GM12874 (cell line): ENCODE data around the gene HCN4.

Source experiments
- CTCF ChIP-seq: IDR thresholded peaks from 2 replicates; pipeline ENCODE4 v1.5.1; 2011; ENCODE audit warnings: low read depth, mild to moderate bottlenecking, control low read depth, low read length, moderate library complexity; ENCODE audit not compliant: insufficient read depth

HCN4 gene

GRCh38 chr15:73313861-73314260 lies 54.9 kb downstream of the HCN4 start:
- TF ChIP-seq CTCF, result no peak

GRCh38 chr15:73308305-73308704 lies 60.5 kb downstream of the HCN4 start:
- TF ChIP-seq CTCF, result no peak

- TF ChIP-seq CTCF, result peak; percentile 48
Measured at GRCh38 chr15:73305331-73306211, 63.2 kb downstream of the HCN4 start.

- no peak for TF ChIP-seq CTCF
Measured at GRCh38 chr15:73303636-73304035, 65.1 kb downstream of the HCN4 start.

- TF ChIP-seq CTCF, result no peak
Measured at GRCh38 chr15:73298522-73299245, 70.1 kb downstream of the HCN4 start.

- TF ChIP-seq CTCF, result no peak
Measured at GRCh38 chr15:73296609-73297353, 72.0 kb downstream of the HCN4 start.
